Fibroblast of skin of left biceps (primary cell): ENCODE results near the gene ADCY9.

Experiments used
- DNase-seq, 2 experiments: peaks; one replicate each; pipeline ENCODE4 v3.0.0-alpha.2; 2013; ENCODE audit warnings: low read depth in 2 of 2

ADCY9 gene

GRCh38 chr16:4032768-4033167 is 83.5 kb downstream of the ADCY9 start:
- no peak for DNase-seq

GRCh38 chr16:4028144-4028543 is 88.1 kb downstream of the ADCY9 start:
- DNase-seq = no peak

GRCh38 chr16:4026854-4027253 is 89.4 kb downstream of the ADCY9 start:
- no peak for DNase-seq

- DNase-seq = no peak
Observed at GRCh38 chr16:4025428-4025827, 90.8 kb downstream of the ADCY9 start.

- no peak for DNase-seq
Observed at GRCh38 chr16:4021916-4022315, 94.3 kb downstream of the ADCY9 start.

- DNase-seq = no peak
Observed at GRCh38 chr16:4021070-4021779, 95.0 kb downstream of the ADCY9 start.

GRCh38 chr16:4019371-4019791 is 96.9 kb downstream of the ADCY9 start:
- DNase-seq = no peak

GRCh38 chr16:4018391-4018790 is 97.9 kb downstream of the ADCY9 start:
- DNase-seq = no peak

GRCh38 chr16:4017807-4018206 is 98.4 kb downstream of the ADCY9 start:
- DNase-seq = no peak

GRCh38 chr16:4016658-4017057 is 99.6 kb downstream of the ADCY9 start:
- DNase-seq = peak; percentile 33 to 41

GRCh38 chr16:4016005-4016352 is 100.3 kb downstream of the ADCY9 start:
- no peak for DNase-seq

GRCh38 chr16:4015275-4016004 is 100.8 kb downstream of the ADCY9 start:
- DNase-seq = no peak

- no peak for DNase-seq
Observed at GRCh38 chr16:4011940-4012629, 104.2 kb downstream of the ADCY9 start.

- no peak for DNase-seq
Observed at GRCh38 chr16:4011225-4011939, 104.9 kb downstream of the ADCY9 start.

- no peak for DNase-seq
Observed at GRCh38 chr16:4010225-4011158, 105.8 kb downstream of the ADCY9 start.

GRCh38 chr16:4009177-4009576 is 107.1 kb downstream of the ADCY9 start:
- no peak for DNase-seq

GRCh38 chr16:4008116-4008515 is 108.1 kb downstream of the ADCY9 start:
- no peak for DNase-seq

GRCh38 chr16:4006397-4006999 is 109.7 kb downstream of the ADCY9 start:
- DNase-seq = no peak

- DNase-seq = no peak
Observed at GRCh38 chr16:4005731-4006130, 110.5 kb downstream of the ADCY9 start.

- DNase-seq = no peak
Observed at GRCh38 chr16:4005281-4005680, 111.0 kb downstream of the ADCY9 start.

- no peak for DNase-seq
Observed at GRCh38 chr16:4004206-4004605, 112.0 kb downstream of the ADCY9 start.
